GM20000 (cell line): ENCODE data around the gene SH3RF3.

Experiments used
- DNase-seq: peaks from one replicate; pipeline ENCODE4 v3.0.0; 2012; ENCODE audit warnings: low spot score
- TF ChIP-seq, protein P1 (sequence below): IDR thresholded peaks from 2 replicates; pipeline ENCODE4 v1.5.1; 2012; ENCODE audit warnings: mild to moderate bottlenecking, control low read depth; ENCODE audit errors: extremely low read depth, missing control alignments

The SH3RF3 gene

DNA sequence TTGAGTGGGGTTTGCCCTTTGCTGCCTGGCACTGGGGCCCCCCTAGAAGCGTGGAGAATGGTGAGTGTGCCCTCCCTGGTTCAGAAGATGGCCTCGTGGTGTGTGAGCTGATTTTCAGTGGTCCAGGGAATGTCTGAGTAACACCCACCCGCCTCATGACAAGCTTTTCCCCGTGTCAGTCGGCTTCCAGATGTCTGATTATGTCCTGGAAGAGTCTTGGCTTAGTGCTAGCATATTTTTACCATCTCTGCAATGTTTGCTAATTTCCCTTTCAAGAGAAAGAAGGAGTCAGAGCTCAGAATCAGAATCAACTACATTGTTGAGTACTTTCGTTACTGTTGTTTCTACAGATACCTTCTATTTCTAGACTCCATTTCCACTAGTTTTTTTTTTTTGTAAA lies 270.1 kb downstream of the SH3RF3 start:
- TF ChIP-seq, protein P1, sequence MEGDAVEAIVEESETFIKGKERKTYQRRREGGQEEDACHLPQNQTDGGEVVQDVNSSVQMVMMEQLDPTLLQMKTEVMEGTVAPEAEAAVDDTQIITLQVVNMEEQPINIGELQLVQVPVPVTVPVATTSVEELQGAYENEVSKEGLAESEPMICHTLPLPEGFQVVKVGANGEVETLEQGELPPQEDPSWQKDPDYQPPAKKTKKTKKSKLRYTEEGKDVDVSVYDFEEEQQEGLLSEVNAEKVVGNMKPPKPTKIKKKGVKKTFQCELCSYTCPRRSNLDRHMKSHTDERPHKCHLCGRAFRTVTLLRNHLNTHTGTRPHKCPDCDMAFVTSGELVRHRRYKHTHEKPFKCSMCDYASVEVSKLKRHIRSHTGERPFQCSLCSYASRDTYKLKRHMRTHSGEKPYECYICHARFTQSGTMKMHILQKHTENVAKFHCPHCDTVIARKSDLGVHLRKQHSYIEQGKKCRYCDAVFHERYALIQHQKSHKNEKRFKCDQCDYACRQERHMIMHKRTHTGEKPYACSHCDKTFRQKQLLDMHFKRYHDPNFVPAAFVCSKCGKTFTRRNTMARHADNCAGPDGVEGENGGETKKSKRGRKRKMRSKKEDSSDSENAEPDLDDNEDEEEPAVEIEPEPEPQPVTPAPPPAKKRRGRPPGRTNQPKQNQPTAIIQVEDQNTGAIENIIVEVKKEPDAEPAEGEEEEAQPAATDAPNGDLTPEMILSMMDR = no peak
- DNase-seq = no peak

DNA sequence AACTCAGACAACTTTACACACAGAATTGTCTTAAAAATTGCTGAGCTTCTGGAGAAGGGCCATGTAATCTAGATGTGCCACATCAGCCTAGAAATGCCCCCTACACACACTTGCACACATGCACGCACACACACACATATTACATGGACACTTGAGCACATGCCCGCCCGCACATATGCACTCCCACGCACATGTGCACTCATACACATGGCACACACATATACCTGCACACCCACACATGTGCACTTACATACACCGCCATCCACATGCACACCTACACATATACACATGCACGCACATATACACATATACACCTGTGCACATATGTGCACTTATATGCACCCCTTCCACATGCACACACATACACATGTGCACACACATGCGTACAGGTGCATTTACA lies 271.1 kb downstream of the SH3RF3 start:
- TF ChIP-seq, protein P1 = no peak

DNA sequence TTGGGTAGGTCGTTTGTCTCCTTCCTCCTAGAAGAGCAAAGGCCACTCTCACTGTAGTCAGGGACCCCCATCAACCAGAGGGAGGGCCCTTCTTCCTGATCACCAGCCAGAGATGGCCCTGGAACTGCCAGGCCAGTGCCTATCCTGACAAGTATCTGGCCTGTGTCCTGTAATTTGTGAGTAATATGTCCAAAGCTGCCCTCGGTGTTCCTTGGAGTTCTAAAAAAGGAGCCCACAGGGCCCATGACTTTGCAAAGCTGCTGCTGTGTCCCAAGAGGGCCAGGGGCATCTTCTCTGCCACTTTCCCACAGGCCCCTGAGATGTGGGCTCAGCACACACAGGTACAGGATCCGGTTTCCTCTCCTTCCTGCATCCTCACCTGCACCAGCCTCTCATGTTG lies 272.4 kb downstream of the SH3RF3 start:
- no peak for DNase-seq
- TF ChIP-seq, protein P1 = no peak

More for the DNA sequence above, 271.1 kb downstream of the SH3RF3 start:
- no peak for DNase-seq

DNA sequence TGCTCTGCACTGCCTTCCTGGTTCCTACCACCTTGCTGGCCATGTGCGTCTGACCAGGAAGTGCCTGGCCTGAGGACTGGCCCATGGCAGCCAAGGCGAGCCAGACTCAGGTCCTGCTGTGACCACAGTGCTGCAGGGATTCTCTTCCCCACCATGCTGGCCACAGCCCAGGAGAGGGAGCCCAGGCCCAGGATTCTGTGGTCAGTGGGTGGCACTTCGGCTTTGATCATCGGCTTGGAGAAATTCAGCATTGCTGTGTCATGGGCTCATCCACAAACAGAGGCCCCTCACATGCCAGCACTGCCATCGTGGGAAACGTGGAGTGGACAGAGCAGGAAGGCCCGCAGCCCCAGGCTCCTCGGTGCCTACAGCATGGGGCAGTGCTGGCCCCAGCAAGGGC lies 273.2 kb downstream of the SH3RF3 start:
- no peak for DNase-seq
- TF ChIP-seq, protein P1 = no peak

DNA sequence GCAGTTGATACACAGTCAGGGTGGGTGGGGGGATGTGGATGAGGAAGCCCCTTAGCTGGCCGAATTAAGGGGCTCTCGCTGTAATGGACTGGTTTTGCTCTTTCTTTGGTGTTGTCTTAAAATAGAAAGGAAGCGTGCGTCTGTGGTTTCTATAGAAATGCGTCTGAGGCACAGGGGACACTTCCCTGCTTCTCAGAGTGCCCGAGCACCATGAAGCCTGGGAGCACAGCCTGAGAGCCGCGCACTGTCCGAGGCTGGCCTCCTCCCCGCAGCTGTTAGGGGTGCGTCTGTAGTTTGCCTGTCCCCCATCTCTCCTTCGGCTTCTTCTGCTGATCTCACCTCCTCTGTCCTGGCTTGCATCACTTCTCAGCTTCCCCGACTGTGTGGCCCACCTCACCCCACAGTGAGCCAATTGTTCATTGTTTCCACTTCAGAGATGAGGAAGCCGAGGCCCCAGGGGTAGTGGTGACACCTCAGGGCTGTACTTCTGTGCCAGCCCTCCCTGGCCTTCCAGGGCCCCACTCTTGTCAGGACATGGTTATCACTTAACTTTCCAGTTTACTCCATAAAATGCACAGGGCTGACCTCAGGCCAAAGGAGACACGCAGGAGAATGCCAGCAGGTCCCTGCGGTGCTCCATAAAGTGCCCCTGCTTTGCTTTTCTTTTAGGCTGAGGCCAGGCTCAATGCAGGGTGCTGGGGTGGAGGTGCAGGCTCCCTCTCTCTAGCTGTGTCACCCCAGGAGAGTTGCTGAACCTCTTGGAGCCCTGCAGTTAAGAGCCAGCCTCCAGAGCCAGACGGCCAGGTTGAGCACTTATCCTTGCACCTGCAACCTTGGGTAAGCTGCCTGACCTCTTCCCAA lies 274.2 kb downstream of the SH3RF3 start:
- no peak for DNase-seq
- TF ChIP-seq, protein P1 = no peak

DNA sequence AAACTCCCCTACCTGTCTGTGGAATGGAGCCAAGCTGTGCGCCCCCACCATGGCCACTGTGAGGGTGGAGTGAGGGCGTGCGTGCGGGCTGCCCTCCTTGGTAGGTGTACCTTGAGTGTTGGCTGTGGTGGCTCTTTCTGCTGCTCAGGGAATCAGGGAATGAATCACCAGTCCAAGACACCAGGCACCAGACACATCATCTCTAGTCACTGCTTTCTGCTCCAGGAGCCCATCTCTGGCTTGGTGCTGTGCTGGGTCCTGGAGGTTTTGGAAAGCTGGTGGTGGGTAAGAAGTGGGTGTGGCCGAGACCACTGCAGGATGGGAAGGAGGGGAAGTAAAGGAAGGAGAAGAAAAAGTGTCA lies 274.8 kb downstream of the SH3RF3 start:
- TF ChIP-seq, protein P1 = no peak
- DNase-seq = no peak

DNA sequence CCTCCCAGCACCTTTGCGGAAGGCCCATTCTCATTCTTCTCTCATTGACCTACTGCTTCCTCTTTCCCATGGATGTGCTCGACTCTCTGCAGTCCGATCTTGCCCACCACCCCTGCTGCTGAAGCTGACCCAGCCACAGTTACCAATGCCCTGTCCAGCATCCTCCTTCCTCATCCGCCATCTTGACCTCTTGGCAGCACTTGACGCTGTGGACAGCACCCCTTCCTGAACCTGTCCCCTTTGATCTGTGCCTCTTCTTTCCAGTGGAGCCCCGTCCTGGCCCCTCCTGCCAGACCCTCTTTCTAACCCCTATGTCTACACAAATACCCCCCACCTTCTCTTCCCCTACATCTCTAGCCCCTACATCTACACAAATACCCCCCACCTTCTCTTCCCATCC lies 275.7 kb downstream of the SH3RF3 start:
- TF ChIP-seq, protein P1 = no peak

More for the DNA sequence above, 275.7 kb downstream of the SH3RF3 start:
- DNase-seq = no peak
